Measurements from ENCODE around the gene MSI1. TPM values are rescaled to one million over a fixed set of nuclear protein-coding genes. Genes with fewer than 3 reads are reported as not detected.

MSI1 gene
- total RNA-seq, 2 donors from 2014 or later, result 0.24 TPM; not detected in 1

- no peaks in the 10 kb centered on the region for H3K4me1 Mint-ChIP-seq
- peak; percentile 4 for ATAC-seq (replicated peaks)
- no peak overlapping the region for H3K27ac Mint-ChIP-seq
- no peaks in the 10 kb centered on the region for H3K27me3 Mint-ChIP-seq
- H3K4me3 Mint-ChIP-seq, result no peak overlapping the region
- no peaks in the 10 kb centered on the region for H3K36me3 Mint-ChIP-seq (ENCODE audit: low read depth)
- H3K9me3 Mint-ChIP-seq, result no peaks in the 10 kb centered on the region
Measured at GRCh38 chr12:120292411-120292660, 76.6 kb downstream of the MSI1 start.

Other genes starting within 250 kb of the MSI1 start
- 100 to 1,000 TPM in 1 of 2 donors, 10 to 100 TPM in 1; 94.4 to 177 TPM for gene GCN1, start 174.4 kb downstream of the MSI1 start, total RNA-seq
- 1,000 to 10,000 TPM; 3,687 to 4,380 TPM for gene RPLP0, start 168.1 kb downstream of the MSI1 start, total RNA-seq
- 10 to 100 TPM; 44.8 to 65.5 TPM for gene PXN, start 103.4 kb downstream of the MSI1 start, total RNA-seq
- 1,000 to 10,000 TPM; 2,951 to 6,256 TPM for gene RNU4-2, start 77.3 kb downstream of the MSI1 start, total RNA-seq
- gene RNU4-1, start 75.9 kb downstream of the MSI1 start, total RNA-seq, result 1,000 to 10,000 TPM; 2,108 to 2,470 TPM
- gene SIRT4, start 66.8 kb downstream of the MSI1 start, total RNA-seq, result 1 to 10 TPM; 3.1 to 4.1 TPM
- not detected for gene PLA2G1B, start 41.4 kb downstream of the MSI1 start, total RNA-seq
- 100 to 1,000 TPM; 291 to 437 TPM for gene COX6A1, start 68.9 kb upstream of the MSI1 start, total RNA-seq
- gene TRIAP1, start 77.2 kb upstream of the MSI1 start, total RNA-seq, result 10 to 100 TPM; 31.8 to 58.6 TPM
- 10 to 100 TPM; 33.2 to 41.3 TPM for gene GATC, start 77.3 kb upstream of the MSI1 start, total RNA-seq
- 100 to 1,000 TPM; 138 to 246 TPM for gene SRSF9, start 100.6 kb upstream of the MSI1 start, total RNA-seq
- 100 to 1,000 TPM in 1 of 2 donors, 10 to 100 TPM in 1; 69.2 to 197 TPM for gene DYNLL1, start 126.9 kb upstream of the MSI1 start, total RNA-seq
- 10 to 100 TPM; 17.2 to 21.8 TPM for gene COQ5, start 160.0 kb upstream of the MSI1 start, total RNA-seq
- 100 to 1,000 TPM; 182 to 212 TPM for gene RNF10, start 165.2 kb upstream of the MSI1 start, total RNA-seq
- gene POP5, start 212.2 kb upstream of the MSI1 start, total RNA-seq, result 10 to 100 TPM; 29.9 to 41.5 TPM